Common myeloid progenitor, CD34-positive (primary cell): ENCODE results near the gene TAOK2.

ENCODE experiments used
- CTCF ChIA-PET: fragments of 350-600 bp; sonication (Branson Sonifier 250); formaldehyde crosslinking; loops from one replicate; lab custom pipeline; 2021; ENCODE audit warnings: antibody characterized with exemption; lab: Charles Lee
- POLR2A ChIA-PET: fragments of 350-600 bp; sonication (Branson Sonifier 250); formaldehyde crosslinking; loops from one replicate; lab custom pipeline; 2021; ENCODE audit warnings: antibody characterized with exemption; lab: Charles Lee
- DNase-seq, 3 donors: peaks; one replicate each; pipeline versions ENCODE4 v3.0.0 to v3.0.0-alpha.2; 2013
- H3K27ac ChIP-seq, 2 experiments: 1 replicate in 1 of 2; 2 replicates in 1 of 2; pipeline ENCODE4 v1.7.0; 2013; ENCODE audit warnings: inconsistent platforms in 2 of 2, low read length in 2 of 2, mild to moderate bottlenecking in 2 of 2, low read depth in 1 of 2, moderate library complexity in 1 of 2; ENCODE audit not compliant: severe bottlenecking in 2 of 2, insufficient read depth in 1 of 2, poor library complexity in 1 of 2
- H3K27me3 ChIP-seq, 5 experiments: replicated peaks in 2 of 5; 1 replicate in 3 of 5; 2 replicates in 2 of 5; pipeline versions ENCODE4 v1.6.1 to v1.7.0; 2013; ENCODE audit warnings: low read length in 4 of 5, mild to moderate bottlenecking in 2 of 5, moderate library complexity in 2 of 5, inconsistent platforms in 1 of 5; ENCODE audit not compliant: insufficient read depth in 5 of 5, control insufficient read depth in 4 of 5
- H3K36me3 ChIP-seq, 4 experiments: 1 replicate in 2 of 4; 2 replicates in 2 of 4; pipeline versions ENCODE4 v1.6.1 to v1.7.0; 2013; ENCODE audit warnings: low read length in 3 of 4, control low read depth in 1 of 4, mild to moderate bottlenecking in 1 of 4; ENCODE audit not compliant: control insufficient read depth in 4 of 4, insufficient read depth in 4 of 4
- H3K4me1 ChIP-seq, 4 experiments: 1 replicate in 3 of 4; 2 replicates in 1 of 4; pipeline versions ENCODE4 v1.6.1 to v1.7.1; 2013; ENCODE audit warnings: low read length in 3 of 4, mild to moderate bottlenecking in 3 of 4, control low read depth in 1 of 4, inconsistent platforms in 1 of 4, moderate library complexity in 1 of 4; ENCODE audit not compliant: control insufficient read depth in 4 of 4, insufficient read depth in 4 of 4; ENCODE audit errors: control extremely low read depth in 1 of 4
- H3K4me3 ChIP-seq, 7 experiments: 1 replicate in 4 of 7; 2 replicates in 3 of 7; pipeline versions ENCODE4 v1.5.1 to v1.7.0; 2013; ENCODE audit warnings: mild to moderate bottlenecking in 7 of 7, low read length in 6 of 7, moderate library complexity in 6 of 7, inconsistent platforms in 2 of 7, low read depth in 2 of 7, control low read depth in 1 of 7; ENCODE audit not compliant: insufficient read depth in 4 of 7, control insufficient read depth in 1 of 7; ENCODE audit errors: extremely low read depth in 1 of 7
- H3K9me3 ChIP-seq, 5 experiments: 1 replicate in 4 of 5; 2 replicates in 1 of 5; pipeline versions ENCODE4 v1.6.1 to v1.7.1; 2013; ENCODE audit warnings: low read length in 4 of 5, mild to moderate bottlenecking in 2 of 5, inconsistent platforms in 1 of 5, low read depth in 1 of 5, moderate library complexity in 1 of 5; ENCODE audit not compliant: control insufficient read depth in 4 of 5, insufficient read depth in 2 of 5; ENCODE audit errors: control extremely low read depth in 1 of 5
- WGBS: methylation state at CpG from one replicate; pipeline ENCODE4 v1.1.5; 2013; ENCODE audit not compliant: insufficient coverage; 5-methylcytosine and 5-hydroxymethylcytosine counted together

Gene TAOK2

DNA sequence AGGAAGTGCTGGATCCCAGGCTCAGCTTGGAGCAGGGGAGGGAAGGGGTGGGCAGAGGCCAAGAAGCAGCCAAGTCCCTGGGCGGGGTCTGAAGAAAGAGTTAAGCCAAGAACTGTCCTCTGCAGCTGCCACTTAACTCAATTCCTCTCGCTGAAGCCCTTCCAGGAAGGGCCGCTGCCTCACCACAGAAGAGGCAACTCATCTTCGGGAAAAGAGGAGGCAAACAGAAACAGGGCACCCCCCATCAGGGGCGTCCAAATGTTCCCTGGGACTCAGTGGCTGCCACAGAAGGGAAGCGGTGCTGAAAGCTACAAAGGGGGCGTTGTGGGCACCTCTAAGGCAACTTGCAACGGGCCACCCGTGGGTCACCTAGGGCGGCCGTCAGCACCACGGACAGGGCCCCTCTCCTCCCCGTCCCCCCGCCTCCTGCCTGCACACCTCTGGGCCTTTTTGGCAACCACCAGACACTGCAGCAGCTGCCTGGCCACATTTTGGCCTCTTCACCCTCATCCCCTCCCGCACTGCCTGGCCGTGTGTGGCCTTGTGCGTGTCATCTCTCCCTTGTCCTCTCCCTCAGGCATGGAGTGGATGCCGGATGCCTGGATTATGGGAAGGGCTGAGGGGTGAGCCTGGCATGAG is 54.9 kb downstream of the TAOK2 start:
- Histone ChIP-seq H3K27ac (no peak overlapping the region), H3K27me3 (peaks cover 0 to 65% (median 25%) of the 10 kb centered on the region in 5 experiments), H3K4me3 (no peak overlapping the region), H3K9me3 (no peaks in the 10 kb centered on the region), H3K36me3 (no peaks in the 10 kb centered on the region), H3K4me1 (peaks cover 0 to 12% (median 8%) of the 10 kb centered on the region in 4 experiments)
- POLR2A ChIA-PET = no interaction called here
- CTCF ChIA-PET = interaction anchor here (0.7 to 1.6 kb wide), 5 partner anchors 10 to 27 kb away, joined by 3 to 5 read pairs (median 3); no protein-coding TSS in a partner anchor
- DNase-seq = peak in 2 of 3 donors; percentile 60 to 68
- 25% methylated on average over 11 of the region's 18 CpGs for WGBS

GRCh38 chr16:30030011-30030685 is 56.5 kb downstream of the TAOK2 start:
- Histone ChIP-seq H3K4me1 (peaks cover 0 to 12% (median 8%) of the 10 kb centered on the region in 4 experiments), H3K27ac (no peak overlapping the region), H3K9me3 (no peaks in the 10 kb centered on the region), H3K36me3 (no peaks in the 10 kb centered on the region), H3K27me3 (peaks cover 0 to 65% (median 25%) of the 10 kb centered on the region in 5 experiments), H3K4me3 (no peak overlapping the region)
- ChIA-PET POLR2A (no interaction called here), CTCF (interaction anchor here (2.4 to 2.6 kb wide), 2 partner anchors 26 to 183 kb away, joined by 9 to 16 read pairs; no protein-coding TSS in a partner anchor)
- WGBS = 20% methylated on average over 20 of the region's 23 CpGs
- no peak for DNase-seq

GRCh38 chr16:30030841-30031413 is 57.3 kb downstream of the TAOK2 start, which contains the start of gene TLCD3B:
Gene TLCD3B, minus strand, starts transcription at chr16:30031271. Its CDS starts 744 bp downstream, at chr16:30030527.
- 0% methylated on average over 8 of the region's 27 CpGs for WGBS
- Histone ChIP-seq H3K4me1 (peaks cover 0 to 12% (median 8%) of the 10 kb centered on the region in 4 experiments), H3K36me3 (no peaks in the 10 kb centered on the region), H3K9me3 (no peaks in the 10 kb centered on the region), H3K27me3 (peaks cover 0 to 65% (median 25%) of the 10 kb centered on the region in 5 experiments), H3K27ac (no peak within 1 kb of the TSS), H3K4me3 (peak within 1 kb of the TSS in 1 of 7 experiments; percentile 34)
- CTCF ChIA-PET = interaction anchor here (1.0 to 2.9 kb wide), 16 partner anchors 8 to 339 kb away, joined by 3 to 23 read pairs (median 6); partner anchors contain the start of genes ASPHD1, C16orf92, SEZ6L2 and TBX6
- no peak for DNase-seq
- POLR2A ChIA-PET = interaction anchor here (0.6 kb wide), 1 partner anchor 502 kb away, joined by 3 read pairs; no protein-coding TSS in a partner anchor

- Histone ChIP-seq H3K4me1 (peaks cover 0 to 12% (median 8%) of the 10 kb centered on the region in 4 experiments), H3K27me3 (peaks cover 0 to 59% (median 24%) of the 10 kb centered on the region in 5 experiments), H3K27ac (no peak overlapping the region)
These were observed 57.8 kb downstream of the TAOK2 start for GRCh38 chr16:30031477-30031918.

DNA sequence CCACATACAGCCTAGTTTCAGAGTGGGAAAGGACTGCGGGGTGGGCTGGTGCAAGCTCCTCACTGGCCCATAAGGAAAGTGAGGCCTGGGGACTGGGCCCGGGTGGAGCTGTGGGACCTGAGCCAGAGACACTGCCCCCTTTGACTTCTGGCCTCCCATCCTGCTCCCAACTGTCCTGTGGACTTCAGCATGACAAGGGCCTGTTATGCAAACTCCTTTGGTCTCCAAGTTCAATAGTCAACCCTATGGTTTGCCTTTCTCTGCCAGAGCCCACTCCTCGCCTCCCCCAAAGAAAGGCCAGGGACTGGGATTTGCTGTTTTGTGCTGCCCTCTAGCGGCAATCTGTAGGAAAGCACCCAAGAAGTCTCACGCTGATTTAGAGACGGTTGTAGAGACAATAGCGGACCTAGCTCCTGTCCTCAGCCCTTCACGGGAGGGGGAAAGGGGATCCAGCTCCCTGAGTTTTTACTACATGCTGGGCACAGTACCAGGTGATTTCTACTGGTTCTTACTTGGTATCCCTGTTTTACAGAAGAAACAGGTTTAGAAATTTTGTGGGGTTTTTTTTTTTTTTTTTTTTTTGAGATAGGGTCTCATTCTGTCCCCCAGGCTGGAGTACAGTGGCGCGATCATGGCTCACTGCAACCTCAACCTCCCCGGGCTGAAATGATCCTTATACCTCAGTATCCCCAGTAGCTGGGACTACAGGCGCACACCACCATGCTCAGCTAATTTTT is 58.6 kb downstream of the TAOK2 start:
- CTCF ChIA-PET = interaction anchor here (0.5 to 2.9 kb wide), 24 partner anchors 9 to 594 kb away, joined by 3 to 23 read pairs (median 4); partner anchors contain the start of genes ASPHD1, C16orf92, PAGR1 and SEZ6L2
- DNase-seq = peak; percentile 72 to 85 (median 79)
- Histone ChIP-seq H3K36me3 (no peaks in the 10 kb centered on the region), H3K9me3 (no peaks in the 10 kb centered on the region), H3K27me3 (peaks cover 0 to 52% (median 22%) of the 10 kb centered on the region in 5 experiments), H3K4me3 (no peak overlapping the region), H3K27ac (no peak overlapping the region), H3K4me1 (peaks cover 0 to 12% (median 8%) of the 10 kb centered on the region in 4 experiments)
- WGBS = 15% methylated on average over 6 of the region's 12 CpGs
- POLR2A ChIA-PET = interaction anchor here (0.6 kb wide), 1 partner anchor 379 kb away, joined by 6 read pairs; no protein-coding TSS in a partner anchor

More at GRCh38 chr16:30031477-30031918, 57.8 kb downstream of the TAOK2 start:
- no peak for DNase-seq
- ChIA-PET CTCF (interaction anchor here (0.5 to 2.9 kb wide), 21 partner anchors 9 to 595 kb away, joined by 3 to 23 read pairs (median 5); partner anchors contain the start of genes ASPHD1, C16orf92, PAGR1 and SEZ6L2), POLR2A (interaction anchor here (0.6 kb wide), 1 partner anchor 378 kb away, joined by 6 read pairs; no protein-coding TSS in a partner anchor)
- WGBS = 23% methylated on average over 9 of the region's 11 CpGs
- Histone ChIP-seq H3K9me3 (no peaks in the 10 kb centered on the region), H3K4me3 (no peak overlapping the region), H3K36me3 (no peaks in the 10 kb centered on the region)

DNA sequence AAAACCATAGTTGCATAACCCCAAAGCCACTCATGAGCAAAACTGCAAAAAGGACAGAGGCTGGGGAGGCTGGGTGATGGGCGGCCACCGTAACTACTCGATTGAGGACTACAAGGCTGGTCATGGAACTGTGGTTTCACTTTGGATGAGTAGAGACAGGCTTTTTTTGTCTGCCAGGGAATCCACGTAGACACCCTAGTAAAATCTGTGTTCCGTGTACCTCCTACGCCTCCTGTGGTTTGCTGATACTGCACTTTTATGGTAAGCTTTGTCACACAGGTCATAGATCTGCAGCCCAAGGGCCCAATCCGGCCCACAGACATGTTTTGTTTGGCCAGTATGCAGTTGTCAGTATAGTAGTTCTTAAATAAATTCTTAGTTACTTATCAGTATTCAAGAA is 59.6 kb downstream of the TAOK2 start:
- DNase-seq = no peak
- no peaks in the 10 kb centered on the region for H3K9me3 ChIP-seq
- H3K36me3 ChIP-seq = no peaks in the 10 kb centered on the region
- ChIA-PET POLR2A (no interaction called here), CTCF (interaction anchor here (1.4 to 2.9 kb wide), 6 partner anchors 9 to 333 kb away, joined by 5 to 23 read pairs (median 10); partner anchors contain the start of gene C16orf92)
- peaks cover 0 to 12% (median 8%) of the 10 kb centered on the region in 4 experiments for H3K4me1 ChIP-seq
- no peak overlapping the region for H3K27ac ChIP-seq
- WGBS = 82% methylated on average over 5 of the region's 7 CpGs
- H3K4me3 ChIP-seq = no peak overlapping the region
- H3K27me3 ChIP-seq = peaks cover 0 to 42% (median 22%) of the 10 kb centered on the region in 5 experiments
